ENCODE results near the gene GRAMD2B. TPM values are rescaled to one million over a fixed set of nuclear protein-coding genes. Genes with fewer than 3 reads are reported as not detected.

The GRAMD2B gene
- total and polyA plus RNA-seq, 2 of the 8 experiments (the other 6 are each of a cell fraction or from before 2014, with no cell fraction given): 6.4 to 9.4 TPM

- no peak for TF ChIP-seq CHD7 (IDR thresholded peaks at IDR 0.05; ENCODE audit: insufficient replicate concordance, low read length)
- no peak for TF ChIP-seq BACH1 (IDR thresholded peaks at IDR 0.05; ENCODE audit: low read length)
- no peak for TF ChIP-seq PHF8 (conservative IDR thresholded peaks at IDR 0.05; ENCODE audit: low read depth, low read length)
- no peak for TF ChIP-seq YY1 (IDR thresholded peaks at IDR 0.05; ENCODE audit: low read depth, low read length)
- no peak for TF ChIP-seq MAFK (IDR thresholded peaks at IDR 0.05; ENCODE audit: low read depth, low read length)
- TF ChIP-seq RXRA (IDR thresholded peaks at IDR 0.05; ENCODE audit: insufficient read depth, low read depth, low read length): no peak
Observed at GRCh38 chr5:126443374-126443851, 20.2 kb downstream of the GRAMD2B start (continued).

All from H1 (cell line).